Urothelium cell line (cell line): ENCODE data around the gene GJA4.

ENCODE experiments used
- DNase-seq: peaks from one replicate; pipeline ENCODE4 v3.0.0; 2011; ENCODE audit warnings: low spot score, mixed read lengths
- FAIRE-seq: peaks from 2 replicates; lab custom pipeline; 2011; peaks lifted over from hg19 to GRCh38; lab: Jason Lieb, UNC

GJA4 gene

DNA sequence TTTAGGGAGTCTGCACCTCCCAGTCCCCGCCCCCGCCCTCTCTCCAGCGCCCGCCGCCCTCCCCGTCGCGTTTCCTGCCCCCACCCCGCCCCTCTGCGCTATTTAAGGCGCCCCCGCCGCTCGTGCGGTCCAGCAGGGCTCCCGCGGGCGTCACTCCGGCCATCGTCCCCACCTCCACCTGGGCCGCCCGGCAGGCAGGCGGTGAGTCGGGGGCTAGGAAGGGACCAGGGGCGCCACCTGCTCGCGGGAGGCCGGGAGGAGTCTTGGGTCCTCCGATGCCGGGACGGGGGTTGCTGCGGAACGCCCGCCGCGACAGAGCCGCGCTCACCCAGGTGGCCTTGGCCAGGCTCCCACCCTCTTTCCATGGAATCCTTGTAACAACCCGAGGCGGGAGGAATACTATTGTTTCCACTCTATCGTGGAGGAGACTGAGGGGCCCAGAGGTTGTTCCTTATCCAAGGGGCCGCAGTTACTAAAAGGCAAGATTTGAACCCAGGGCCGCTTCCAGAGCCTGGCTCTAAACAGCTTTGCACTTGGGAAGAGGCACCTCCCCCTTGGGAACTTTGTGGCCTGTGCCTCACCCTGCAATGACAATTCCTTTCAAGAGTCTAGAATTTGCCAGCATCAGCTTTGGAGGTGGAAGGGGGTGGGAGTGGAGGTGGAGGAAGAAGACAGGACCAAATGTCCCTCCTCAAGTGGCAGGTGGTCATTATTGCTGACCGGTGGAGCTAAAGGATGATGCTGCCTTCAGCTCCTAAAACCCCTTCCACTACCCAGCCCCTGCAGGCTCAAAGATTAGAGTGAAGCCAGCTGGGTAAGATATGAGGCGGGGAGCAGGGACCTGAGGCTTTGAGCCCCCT is at the start of gene GJA4:
GJA4 (plus strand) TSS at position 132 of the 860 bp plus-strand sequence. CDS start 1,215 bp downstream, outside the sequence.
- FAIRE-seq (no peak), DNase-seq (no peak)

DNA sequence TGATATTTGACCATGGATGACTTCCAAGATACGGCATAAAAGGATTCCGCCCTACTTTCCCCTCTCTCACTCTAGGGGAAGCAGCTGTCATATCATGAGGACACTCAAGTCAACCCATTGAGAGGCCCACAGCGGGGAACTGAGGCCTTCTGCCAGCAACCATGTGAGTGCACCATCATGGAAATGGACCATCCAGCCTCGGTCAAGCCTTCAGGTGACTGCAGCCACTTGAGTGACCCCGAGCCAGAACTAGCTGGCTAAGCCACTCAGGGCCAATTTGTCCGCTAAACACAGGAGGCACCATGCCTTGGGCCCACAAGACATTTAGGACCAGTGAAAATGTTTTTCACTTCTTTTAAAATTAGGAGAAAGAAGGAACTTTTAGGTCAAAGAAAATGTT is 49.0 kb upstream of the GJA4 start:
- no peak for FAIRE-seq
- no peak for DNase-seq

DNA sequence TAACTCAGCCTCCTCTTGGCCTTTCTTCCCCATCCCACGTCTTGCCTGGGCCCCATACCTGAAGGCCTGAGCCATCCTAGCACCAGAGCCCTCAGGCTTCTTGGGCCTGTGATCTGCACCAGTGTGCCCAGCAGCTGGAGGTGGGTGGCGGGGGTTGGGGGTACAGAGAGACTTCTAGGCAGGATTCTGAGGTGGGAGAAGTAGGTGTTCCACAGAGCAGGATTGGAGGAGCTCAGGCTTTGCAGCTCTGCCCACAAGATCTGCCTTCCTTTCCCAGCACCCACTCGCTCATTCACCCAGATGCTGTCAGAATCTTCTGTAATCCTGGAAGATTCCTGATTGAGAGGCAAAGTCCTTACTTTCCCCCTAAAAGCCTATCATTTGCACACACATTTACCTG is 47.9 kb upstream of the GJA4 start:
- no peak for FAIRE-seq

DNA sequence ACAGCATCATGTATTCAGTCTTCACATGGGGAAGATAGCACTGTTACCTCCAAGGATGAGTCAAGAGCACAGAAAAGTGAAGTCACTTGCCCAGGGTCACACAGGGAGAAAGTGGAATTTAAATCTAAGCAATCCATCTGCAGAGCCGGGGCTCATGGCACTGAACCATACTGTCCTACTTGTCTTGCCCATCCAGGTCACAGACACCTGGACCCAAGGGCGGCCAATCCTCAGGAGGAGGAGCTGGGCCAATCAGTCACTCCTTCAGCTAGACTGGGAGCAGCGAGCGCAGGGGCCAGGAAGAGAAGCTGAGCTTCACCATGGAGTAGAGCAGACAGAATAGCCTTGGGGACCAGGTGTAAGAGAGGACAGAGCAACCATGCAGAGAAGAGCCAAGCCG is 47.1 kb upstream of the GJA4 start:
- DNase-seq (no peak), FAIRE-seq (no peak)

More for the DNA sequence above, 47.9 kb upstream of the GJA4 start:
- DNase-seq, result no peak

DNA sequence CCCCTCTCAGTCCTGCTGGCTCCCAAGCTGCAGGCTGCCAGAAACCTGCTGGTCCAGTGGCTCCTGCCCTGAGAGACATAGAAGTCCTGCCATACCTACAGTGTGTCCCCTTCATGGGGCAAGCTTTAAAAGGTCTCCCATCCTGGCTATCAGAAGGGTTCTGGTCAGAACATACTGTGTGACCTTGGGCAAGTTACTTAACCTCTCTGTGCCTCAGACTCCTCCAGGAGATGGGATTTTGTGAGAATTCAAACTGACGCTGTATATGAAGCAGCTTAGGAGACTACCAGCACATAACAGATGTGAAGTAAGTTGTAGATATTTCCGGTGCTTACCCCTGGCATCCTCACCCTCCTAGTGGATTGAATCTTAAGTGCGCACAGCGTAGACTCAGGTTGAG is 46.7 kb upstream of the GJA4 start:
- no peak for DNase-seq
- FAIRE-seq, result no peak

DNA sequence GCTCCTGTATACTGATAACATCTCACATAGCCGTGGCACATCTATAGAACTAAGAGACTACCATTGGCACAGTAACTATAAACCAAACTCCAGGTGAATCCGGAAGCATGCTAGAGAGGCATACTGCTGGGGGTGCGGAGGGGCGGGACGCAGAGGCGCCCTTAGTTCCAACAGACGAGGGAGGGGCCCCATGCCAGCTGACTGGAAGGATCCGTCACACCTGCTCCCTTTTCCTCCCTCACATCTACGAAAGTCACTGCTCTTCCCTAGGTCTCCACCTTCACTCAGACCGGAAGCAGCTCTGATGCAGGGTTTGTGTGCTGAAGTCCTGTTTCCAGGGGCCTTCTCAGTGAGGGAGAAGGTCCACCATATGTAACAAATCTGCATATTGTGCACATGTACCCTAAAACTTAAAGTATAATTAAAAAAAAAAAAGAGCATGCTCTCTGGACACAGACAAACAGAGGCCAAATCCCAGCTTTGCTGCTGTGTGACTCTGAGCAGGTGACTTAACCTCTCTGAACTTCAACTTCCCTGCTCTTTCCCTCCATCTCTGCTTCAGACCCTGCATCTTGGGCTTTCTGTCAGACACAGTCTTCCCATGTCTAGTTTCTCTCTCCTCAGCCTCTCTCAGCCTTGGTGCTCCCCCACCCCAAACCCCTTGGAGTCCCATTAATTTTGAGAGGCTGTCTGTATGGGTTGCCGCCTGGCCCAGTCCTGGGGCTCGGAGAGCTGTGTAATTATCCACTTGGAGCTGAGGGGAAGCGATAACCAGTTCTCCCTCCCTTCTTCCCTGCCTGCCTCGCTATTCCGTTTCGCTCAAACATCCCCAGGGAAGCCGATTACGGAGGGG is 45.8 kb upstream of the GJA4 start:
- DNase-seq (no peak), FAIRE-seq (no peak)

DNA sequence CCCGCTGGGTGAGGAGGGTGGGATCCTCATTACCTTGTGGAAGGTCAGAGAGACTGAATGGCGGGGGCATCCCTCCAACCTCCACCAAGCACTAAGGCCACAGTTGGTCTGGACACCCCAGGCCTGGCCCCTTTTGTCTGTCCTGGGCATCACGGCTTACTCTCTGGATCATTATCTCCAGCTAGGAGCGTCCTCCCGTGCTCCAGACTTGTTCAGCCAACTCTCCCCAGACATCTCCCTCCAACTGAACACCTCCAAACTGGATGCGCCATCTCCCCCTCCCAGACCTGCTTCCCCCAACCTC is 45.2 kb upstream of the GJA4 start:
- no peak for DNase-seq
- FAIRE-seq, result no peak

DNA sequence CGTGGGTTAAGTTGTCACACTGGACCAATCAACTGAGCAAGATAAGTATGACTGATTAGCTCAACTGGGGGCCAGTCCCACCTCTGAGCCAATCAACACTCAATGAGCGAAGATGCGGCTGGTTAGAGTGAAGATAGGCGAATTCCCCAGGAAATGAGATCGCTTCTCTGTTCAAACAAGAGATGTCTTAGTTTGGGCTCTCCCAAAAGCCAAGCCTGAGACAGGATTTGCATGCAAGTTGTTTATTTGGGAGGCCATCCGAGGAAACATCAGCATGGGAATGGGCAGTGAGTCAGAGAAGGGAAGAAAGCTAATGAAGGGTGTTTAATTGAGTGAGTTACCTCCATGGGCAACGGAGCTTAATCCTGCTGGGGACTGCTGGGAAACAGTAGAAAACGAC is 42.8 kb upstream of the GJA4 start:
- no peak for FAIRE-seq
- DNase-seq, result no peak

DNA sequence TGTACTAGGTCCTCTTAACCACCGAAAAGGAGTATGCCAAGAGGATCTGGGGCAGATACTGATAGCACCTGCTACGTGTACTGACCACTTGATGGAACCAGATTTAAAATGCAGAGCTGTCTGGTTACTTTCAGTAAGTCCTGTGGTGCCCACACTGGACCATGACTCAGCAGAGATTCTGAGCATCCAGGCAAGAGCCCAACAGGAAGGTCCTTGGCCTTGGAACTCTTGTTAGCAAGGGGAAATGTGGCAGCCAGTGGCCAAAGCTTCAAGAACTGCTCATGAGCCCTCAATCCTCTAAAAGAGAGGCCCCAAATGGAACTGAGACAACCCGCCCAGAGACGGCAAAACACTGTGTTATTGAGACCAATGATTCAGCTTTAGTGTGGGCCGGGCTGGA is 42.2 kb upstream of the GJA4 start:
- FAIRE-seq, result no peak
- DNase-seq, result no peak

DNA sequence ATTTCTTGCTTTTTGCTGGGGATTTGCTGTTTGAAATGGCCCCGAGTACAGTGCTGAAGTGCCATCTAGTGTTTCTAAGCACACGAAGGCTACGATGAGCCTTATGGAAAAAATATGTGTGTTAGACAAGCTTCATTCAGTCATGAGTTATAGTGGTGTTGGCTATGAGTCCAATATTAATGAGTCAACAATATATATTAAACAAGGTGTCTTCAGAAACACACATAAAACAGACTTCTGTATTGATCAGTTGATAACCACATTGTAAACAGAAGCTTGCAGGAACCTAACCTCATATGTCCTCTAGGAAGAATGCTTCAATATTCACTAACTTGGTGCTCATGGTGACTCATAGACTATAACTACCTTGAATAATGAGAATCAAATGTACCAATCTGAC is 39.6 kb upstream of the GJA4 start:
- FAIRE-seq (no peak), DNase-seq (no peak)

DNA sequence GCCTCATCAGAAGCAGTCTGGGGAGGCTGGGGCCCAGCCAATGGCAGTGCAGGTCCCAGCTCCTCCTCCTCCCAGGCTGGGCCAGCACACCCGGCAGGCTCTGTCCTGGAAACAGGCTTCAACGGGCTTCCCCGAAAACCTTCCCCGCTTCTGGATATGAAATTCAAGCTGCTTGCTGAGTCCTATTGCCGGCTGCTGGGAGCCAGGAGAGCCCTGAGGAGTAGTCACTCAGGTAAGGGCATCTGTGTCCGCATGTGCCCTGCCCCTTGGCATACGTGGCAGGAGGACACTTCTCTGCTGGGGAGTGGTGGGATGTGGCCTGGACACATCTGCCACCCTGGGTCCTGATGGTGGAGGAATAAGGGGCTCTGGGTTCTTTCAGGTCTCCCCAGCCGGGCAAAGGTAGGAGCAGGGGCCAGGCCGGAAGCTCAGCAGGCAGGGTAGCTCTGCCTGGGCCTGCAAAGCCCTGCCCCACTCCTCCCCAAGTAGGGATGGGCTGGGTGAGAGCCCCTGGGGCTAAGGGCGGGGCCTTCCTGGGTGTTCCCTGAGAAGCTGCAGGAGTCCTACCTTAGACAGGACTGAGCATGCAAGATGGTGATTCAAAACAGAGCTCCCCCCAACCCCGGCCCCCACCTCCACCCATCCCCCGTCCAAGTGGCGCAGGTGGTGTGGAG is 37.7 kb upstream of the GJA4 start, which contains the start of gene GJB5:
GJB5 (plus strand) TSS at position 84 of the 674 bp plus-strand sequence. CDS start 2,284 bp downstream, outside the sequence.
- no peak for DNase-seq
- FAIRE-seq, result no peak

DNA sequence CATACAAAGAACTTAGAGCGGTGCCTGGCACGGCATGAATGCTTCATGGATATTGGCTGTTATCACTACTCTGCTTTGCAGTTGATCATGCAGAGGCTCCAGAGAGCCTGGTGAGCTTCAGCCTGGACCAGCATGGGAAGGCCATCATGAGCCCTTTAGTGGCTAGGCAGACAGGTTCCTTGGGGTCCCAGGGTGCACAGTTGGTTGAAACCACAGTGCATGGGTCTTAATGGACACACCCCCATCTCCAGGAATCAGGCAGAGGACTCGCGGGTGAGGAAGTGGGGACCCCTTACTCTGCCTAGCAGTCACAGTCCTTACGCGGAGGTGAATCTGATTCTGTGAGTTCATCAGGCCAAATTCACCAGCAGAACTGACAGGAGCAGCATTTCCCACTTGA is 36.8 kb upstream of the GJA4 start:
- peak; percentile 17 for FAIRE-seq
- DNase-seq, result no peak

DNA sequence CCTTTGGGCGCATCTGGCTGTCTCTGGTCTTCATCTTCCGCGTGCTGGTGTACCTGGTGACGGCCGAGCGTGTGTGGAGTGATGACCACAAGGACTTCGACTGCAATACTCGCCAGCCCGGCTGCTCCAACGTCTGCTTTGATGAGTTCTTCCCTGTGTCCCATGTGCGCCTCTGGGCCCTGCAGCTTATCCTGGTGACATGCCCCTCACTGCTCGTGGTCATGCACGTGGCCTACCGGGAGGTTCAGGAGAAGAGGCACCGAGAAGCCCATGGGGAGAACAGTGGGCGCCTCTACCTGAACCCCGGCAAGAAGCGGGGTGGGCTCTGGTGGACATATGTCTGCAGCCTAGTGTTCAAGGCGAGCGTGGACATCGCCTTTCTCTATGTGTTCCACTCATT is 35.4 kb upstream of the GJA4 start:
- FAIRE-seq (no peak), DNase-seq (no peak)

DNA sequence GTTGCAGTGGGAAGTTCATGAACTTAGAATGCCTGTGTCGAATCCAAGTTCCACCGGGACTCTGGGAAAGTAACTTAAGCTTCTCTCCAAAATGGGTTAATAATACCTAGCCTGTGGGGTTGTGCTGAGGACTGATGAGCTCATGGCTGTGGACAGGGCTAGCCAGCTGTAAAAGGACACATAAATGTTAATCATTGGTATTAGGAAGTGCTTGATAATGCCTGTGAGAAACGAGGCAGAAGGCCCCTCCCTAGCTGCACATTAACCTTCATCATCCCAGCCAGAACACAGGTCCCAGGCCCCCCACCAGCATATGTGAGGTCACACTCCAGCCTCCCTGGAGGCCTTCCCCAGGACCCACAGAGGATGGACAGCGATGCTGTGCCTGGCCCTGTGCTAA is 34.0 kb upstream of the GJA4 start:
- FAIRE-seq, result no peak
- no peak for DNase-seq

DNA sequence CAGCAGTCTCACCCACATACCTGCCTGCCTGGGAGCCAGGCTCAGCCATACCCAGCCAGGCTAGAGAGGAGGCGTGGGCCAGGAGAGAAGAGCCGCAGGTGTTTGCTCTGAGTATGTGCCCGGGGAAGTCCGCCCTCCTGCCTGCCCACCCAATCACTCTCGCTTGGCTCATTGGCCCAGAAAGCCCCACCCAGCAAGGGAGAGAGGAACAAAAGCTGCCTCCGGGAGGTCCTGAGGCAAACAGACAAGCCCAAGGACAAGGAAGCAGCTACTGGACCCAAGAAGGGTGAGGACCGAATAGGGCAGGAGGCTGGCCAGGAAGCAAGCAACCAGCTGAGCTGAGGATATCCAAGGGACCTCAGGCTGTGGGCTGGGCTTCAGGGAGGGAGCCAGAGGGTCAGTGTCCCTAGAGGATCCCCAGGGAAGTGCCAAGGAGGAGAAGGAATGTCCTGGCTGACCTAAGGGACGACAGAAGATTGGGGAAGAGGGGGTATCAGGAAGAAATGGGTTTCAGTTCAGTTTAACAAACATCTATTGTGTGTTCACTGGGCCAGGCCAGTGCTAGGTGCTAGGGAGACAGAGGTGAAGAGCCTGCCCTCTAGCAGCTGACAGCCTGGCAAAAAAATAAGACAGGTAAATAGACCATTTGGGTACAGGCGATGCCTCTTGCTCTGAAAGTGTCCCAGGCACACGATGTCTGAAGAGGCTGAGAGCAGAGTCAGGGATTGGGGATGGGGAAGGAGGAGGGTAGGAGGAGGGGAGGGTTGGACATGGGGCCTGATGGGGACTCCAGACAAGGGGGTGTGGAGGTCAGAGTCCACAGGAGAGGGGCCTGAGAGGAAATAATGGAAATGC is 33.1 kb upstream of the GJA4 start, which contains the start of gene GJB4:
GJB4 (plus strand) TSS at position 238 of the 855 bp plus-strand sequence. CDS start 1,515 bp downstream, outside the sequence.
- FAIRE-seq (no peak), DNase-seq (peak; percentile 23)

DNA sequence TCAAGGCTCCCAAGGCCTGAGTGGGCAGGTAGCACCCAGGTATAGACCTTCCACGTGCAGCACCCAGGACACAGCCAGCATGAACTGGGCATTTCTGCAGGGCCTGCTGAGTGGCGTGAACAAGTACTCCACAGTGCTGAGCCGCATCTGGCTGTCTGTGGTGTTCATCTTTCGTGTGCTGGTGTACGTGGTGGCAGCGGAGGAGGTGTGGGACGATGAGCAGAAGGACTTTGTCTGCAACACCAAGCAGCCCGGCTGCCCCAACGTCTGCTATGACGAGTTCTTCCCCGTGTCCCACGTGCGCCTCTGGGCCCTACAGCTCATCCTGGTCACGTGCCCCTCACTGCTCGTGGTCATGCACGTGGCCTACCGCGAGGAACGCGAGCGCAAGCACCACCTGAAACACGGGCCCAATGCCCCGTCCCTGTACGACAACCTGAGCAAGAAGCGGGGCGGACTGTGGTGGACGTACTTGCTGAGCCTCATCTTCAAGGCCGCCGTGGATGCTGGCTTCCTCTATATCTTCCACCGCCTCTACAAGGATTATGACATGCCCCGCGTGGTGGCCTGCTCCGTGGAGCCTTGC is 31.5 kb upstream of the GJA4 start:
- DNase-seq (no peak), FAIRE-seq (peak; percentile 58)

DNA sequence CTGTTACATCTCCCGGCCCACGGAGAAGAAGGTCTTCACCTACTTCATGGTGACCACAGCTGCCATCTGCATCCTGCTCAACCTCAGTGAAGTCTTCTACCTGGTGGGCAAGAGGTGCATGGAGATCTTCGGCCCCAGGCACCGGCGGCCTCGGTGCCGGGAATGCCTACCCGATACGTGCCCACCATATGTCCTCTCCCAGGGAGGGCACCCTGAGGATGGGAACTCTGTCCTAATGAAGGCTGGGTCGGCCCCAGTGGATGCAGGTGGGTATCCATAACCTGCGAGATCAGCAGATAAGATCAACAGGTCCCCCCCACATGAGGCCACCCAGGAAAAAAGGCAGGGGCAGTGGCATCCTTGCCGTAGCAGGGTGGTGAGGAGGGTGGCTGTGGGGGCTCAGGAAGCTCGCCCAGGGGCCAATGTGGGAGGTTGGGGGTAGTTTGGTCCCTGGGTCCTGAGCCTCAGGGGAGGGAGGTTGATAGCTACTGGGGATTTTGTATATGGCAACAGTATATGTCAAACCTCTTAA is 31.0 kb upstream of the GJA4 start:
- DNase-seq, result no peak
- no peak for FAIRE-seq

DNA sequence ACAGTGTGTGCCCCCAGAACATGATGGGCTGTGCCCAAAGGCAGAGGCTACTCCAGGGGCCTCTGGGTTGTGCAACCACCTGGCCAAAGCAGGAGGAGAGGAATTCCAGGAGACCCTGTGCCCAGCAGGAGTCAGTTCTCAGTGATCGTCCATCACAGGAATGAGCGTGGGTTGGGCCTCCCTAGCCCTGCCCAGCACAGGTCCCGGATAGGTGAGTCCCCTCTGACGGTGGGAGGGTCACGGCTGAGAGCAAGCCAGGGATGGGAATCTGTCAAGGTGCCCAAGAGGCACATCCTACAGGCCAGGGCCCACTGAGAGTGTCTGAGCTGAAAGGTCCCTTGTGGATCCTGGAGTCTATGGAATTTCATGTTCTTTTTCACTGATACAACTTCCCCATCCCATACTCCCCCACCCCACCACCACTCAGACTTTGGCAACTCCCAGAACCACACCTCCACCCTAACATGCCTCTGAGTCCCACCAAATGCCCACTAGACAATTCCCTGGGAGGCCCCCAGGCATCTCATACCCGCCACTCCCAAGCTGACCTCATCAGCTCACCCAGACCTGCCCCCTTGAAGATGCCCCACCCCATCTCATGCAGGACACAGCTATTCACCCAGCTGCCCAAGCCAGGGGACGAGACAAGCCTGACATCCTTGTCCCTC is 30.2 kb upstream of the GJA4 start:
- DNase-seq (peak; percentile 46), FAIRE-seq (no peak)

DNA sequence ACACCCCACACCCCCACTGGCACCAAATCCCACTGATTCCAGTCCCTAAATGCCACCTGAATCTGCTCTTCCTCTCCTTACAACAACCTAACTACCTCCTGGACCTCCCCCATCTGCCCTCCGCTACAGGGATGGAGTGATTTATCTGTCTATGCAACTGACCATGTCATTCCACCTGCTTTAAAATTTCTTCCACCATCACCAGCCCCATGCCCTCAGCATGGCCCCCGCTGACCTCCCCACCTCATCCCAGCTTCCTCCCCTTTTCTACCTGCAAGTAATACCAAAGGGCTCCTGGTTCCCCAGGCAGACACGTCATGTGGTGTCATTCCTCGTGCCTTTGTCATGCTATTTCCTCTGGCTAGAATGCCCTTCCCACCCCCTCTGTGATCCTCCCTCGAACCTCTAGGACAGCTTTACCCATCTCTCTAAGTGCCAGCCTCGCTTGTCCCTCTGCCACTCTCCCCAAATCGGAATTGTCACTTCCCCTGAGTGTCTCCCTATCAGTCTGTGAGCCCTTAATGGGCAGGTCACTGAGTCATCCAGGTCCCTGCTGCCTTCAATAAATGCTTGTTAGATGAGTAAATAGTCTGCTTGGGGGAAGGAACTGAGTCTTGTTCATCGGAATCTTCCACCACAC is 29.5 kb upstream of the GJA4 start:
- FAIRE-seq (peak; percentile 42), DNase-seq (peak; percentile 82)
